Kasumi-1 (cell line): Measurements from ENCODE around the gene MMP24.
A peak's percentile ranks its signal among the peaks of the same experiment; 100 is the strongest.
"Not testable (repeated sequence)": the region's sequence is repeated elsewhere in the genome, so short reads cannot be mapped to it uniquely, and the experiment has no call there.

Source experiments
- DNase-seq, 2 experiments: peaks; one replicate each; lab custom pipeline; 2025; lab: John Stamatoyannopoulos, UW

The MMP24 gene

DNA sequence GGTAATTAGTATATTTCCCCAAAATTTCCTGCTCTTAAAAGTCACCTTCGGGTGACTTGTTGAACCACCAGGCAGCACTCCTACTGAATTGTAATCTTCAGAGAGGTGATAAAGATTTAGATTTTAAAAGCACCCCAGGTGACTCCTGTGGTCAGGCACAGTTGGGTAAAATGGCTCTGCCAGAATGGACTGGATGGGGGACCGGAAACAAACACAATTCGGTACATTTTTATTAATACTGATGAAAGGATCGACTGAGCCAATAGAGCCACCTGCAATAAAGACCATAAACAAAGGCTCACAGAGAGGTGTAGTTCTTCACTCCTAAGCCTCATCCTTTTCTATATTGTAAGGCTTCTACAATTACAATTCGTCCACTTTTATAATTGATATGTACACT is 85.3 kb downstream of the MMP24 start:
- no peak for DNase-seq

DNA sequence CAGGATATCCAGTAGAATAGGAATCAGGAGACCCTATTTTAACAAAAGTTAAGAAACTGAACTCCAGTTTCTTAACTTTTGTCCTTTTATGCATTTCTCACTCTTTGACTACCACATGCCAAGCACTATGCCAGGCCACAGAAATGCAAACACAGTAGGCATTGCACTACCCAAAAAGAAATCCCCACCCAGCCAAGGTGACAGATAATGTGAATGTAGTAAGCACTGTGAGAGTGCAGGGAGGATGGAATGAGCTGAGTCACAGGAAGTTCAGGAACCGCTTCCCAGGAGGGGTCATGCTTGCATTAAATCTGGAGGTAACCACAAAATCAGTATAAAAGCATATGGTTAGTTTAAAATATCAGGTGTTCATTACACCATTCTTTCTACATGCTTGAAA is 85.8 kb downstream of the MMP24 start:
- no peak for DNase-seq

DNA sequence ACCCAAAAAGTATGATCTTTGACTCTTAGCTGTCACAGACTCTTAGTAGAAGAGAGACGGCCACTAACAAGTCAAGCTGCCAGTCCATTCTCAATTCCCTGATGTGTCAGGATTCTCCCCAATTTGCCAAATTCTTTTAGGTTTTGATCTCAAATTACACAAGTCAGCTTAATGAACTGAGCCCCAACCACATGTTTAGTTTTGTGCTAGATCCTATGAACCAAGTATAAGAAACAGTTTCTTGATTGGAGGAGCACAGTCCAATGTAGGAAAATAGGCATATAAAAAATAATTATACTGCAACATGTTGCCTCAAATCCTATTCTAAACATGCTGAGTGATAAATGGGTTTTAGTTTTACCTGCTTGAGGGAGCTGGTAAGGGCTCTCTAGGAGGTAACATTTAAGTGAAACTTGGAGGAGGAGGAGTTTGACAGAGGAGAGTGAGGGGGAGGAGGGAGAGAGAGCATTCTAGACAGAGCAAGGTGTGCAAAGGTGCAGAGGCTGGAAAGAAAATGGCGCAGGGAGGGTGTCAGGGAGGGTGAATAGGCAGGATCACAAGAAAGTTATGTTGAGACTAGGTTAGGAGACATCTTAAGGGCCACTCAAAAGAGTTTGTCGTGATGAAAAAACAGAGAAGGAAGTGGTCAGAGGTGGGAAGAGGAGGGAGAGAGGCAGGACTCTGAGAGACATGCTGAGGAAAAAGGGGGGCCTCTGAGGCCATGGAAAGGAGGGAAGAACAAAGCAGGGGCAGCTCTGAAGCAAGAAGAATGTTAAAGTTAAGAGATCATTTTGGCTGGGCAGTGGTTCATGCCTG is 88.5 kb downstream of the MMP24 start:
- peak; percentile 30 to 41 for DNase-seq

DNA sequence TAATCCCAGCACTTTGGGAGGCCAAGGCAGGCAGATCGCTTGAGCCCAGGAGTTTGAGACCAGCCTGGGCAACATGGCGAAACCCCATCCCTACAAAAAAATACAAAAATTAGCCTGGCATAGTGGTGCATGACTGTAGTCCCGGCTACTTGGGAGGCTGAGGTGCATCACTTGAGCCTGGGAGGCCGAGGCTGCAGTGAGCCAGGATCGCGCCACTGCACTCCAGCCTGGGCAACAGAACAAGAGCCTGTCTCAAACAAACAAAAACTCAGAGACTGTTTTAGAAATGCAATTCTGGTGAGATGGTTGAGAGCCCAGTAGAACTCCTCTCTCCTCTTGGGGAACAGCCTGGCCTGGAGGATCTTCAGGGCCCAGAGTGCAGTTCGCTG is 89.1 kb downstream of the MMP24 start:
- DNase-seq: not testable (repeated sequence)

DNA sequence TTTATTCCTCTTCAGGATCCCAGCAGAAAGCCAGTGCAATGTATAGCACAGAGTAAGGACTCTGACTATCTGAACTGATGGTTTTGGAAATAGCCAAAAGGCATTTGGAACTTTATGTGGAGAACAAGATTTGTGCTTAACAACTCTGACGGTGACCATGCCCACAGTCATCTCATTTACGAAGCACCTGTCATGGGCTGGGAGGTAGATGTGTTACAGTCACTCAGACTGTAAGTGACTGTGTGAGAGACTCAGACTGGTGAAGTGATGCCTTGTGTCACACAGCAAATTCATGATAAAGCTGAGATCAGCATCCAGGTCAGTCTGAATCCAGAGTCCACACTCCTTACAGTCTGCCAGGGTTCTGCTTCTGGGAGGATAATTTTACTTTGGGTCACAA is 89.6 kb downstream of the MMP24 start:
- no peak for DNase-seq

DNA sequence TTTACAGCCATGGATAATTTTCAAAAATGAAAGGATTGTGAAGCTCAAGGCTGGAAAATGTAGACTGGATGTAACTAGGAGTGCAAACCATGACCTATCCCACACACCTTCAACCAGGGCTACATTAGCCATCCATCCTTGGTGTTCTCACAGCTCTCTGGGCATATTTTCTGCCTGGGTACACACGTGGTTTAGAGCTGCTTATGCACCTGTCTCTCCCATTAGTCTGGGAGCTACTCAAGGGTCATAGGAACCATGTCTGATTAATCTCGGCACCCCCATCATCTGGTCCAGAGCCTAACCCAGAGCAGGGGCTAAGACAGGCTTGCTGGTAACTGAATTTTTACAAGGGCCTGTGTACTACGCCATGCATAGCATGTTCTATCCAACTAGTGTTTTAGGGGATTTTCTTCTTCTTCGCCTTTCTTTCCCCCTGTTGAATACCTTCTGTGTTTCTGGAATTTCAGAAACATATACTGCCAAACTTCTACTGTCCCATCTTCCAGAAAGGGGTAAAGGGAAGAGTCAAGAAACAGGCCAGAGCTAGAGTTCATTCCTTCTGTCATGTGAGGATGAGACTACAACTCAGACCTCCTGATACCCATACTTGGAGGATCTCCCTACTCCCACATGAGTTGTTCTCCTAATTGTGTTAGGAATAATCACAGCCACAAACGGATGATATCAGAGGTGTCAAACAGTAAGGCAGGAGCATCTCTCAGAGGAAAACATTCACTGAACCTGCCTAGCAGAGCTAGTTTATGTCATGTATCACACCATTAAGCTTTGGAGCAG is 91.1 kb downstream of the MMP24 start:
- DNase-seq: no peak

DNA sequence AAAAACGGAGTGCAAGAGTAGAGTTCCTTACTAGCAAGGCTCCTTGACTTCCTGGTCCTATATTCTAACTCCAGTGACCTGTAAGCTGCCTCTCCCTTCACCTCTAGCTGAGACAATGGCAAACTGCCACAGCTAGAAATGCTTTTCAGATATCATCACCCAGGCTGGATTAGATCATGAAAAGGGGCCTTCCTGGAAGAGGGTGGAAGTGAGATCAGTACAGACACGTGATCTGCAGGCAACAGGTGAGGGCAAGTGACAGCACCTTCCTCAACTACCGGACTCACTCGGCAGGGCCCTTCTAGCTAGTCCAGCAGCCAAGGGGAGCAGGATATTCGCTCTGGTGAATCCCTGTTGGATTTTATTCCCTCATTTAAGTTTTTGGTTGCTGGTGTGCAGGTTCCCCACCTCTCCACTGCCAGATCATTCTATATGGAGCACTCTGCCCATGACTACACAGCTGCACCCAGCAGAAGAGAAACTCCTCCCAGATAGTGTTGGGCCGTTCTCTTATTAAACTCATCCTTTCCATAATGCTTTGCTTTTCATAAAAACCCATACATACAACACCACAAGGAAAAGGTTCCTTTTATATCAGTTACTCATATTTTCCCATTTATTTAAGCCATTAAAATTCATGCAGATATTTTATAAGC is 92.1 kb downstream of the MMP24 start:
- no peak for DNase-seq

DNA sequence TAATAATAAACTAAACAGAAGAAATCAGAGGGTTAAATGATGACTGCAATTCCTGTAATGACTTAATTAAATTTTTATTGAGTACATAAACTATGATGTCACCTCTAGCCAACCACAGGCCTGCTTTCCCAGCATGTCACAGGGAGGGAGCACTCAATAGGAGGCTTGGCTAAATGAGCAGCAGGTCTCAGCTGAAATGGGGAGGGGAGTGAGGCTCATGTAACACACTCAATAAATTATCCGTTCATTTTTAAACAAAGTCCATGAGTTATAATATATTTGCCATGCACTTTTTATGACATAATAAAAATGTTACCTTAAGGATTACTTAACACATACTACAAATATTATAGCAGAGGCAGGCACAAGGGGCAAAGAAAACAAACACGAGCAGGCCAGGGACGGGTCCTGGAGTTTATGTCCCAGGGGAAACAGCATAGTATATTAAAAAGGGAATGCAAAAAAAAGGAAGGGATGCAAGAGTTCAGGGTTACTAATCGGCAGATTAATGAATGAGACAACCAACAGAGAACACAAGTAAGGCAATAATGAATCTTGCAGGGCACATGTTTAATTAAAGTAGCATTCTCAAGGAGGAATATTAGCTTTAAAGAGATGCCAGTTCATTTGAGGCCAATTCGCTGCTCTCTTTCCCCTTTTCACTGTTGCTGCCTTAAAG is 92.8 kb downstream of the MMP24 start:
- no peak for DNase-seq

DNA sequence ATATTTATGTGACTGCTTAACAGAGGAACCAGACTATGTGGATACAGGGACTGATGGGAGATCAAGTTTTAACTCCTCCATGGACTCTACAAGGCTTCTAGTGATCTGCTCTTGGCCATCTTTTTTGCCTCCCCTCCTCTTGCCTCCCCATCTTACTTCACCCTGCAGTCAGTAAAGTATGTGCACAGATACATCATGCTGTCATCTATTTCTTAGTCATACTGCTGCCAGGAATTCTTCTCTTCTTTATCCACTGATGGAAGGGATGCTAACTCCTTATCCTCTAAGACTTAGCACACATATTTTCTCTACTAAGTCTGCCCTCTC is 93.3 kb downstream of the MMP24 start:
- DNase-seq: no peak

DNA sequence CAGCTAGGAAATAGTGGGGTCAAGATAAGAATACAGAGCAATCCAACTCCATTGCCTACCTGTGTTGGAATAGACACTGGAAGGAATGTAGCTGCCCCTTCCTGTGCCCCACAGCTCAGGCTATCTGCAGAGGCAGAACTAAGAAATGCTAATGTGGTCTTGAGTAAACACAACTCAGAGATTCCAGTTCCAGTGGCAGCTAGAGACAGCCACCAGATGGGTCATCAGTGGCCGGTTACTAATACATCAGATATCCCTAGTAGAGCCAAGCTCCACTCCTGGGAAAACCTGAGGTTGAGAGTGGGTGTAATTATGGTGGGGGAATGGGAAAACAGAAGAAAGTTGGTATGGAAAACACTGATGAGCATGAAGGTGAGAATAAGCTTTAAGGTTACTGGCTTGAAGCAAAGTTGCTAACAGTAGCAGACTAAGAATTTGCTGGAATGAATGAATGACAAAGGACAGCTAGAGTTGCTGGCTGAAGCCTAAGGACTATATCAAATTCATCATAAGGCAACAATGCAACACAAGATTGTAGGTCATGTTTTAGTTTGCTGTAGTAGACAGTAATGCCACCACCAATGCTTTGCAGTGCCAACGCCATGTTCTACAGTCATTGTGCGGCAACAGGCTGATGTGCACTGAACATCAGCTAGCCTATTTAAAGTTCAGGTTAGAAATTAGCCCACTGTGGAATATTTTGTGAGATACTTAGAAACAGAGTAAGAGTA is 94.1 kb downstream of the MMP24 start:
- no peak for DNase-seq

DNA sequence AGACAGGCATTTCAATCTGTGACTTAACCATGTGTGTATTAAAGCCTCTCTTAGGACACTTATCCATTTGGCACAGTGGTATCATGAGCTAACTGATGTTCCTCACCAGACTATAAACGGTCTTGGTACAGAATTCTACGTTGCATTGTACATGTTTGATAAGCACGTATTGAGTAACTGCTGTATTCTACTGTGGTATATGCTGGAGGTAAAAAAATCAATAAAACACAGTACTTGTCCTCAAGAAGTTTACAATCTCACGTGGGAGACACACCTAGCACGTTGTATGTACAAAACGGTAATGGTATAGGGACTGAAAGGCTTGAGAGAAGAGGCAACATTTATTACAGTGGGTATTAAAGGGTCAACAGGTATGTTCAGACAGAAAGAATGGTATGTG is 98.9 kb downstream of the MMP24 start:
- DNase-seq: no peak

DNA sequence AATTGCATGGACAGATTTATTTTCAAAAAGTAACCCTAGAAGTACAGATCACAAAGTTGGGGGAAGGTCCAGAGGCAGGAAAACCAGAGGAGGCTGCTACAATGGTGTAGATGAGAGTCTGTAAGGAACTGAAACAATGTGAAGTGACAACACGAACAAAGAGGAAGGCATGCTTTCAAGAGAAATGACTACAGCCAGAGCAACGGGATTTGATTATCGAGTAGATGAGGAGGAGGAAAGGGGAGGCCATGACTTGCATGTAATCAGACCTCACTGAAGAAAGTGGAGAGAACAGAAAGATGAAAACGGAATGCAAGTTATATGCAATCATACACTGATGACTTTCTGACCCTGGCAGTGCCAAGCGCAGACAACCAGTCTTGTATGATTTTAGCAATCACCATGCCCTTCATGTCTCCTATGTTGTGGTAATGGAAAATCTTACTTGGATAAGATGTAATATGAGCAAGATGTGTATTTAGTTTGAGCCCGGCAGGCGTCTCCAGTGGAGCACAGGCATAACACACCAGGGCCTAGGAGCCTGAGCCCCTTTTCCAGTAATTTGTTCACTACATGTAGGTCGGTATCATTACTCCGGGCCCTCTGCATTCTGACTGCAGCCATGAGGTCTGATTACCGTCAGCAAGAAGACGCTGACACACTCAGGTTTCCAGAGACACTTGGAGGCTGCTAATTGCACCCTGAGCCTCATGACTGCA is 99.7 kb downstream of the MMP24 start:
- DNase-seq: no peak
